ENCODE measurements around the gene RTN4RL1. TPM values are rescaled to one million over a fixed set of nuclear protein-coding genes. Genes with fewer than 3 reads are reported as not detected.

Gene RTN4RL1
- total RNA-seq, 1 donor from 2014 or later = 12.4 TPM

DNA sequence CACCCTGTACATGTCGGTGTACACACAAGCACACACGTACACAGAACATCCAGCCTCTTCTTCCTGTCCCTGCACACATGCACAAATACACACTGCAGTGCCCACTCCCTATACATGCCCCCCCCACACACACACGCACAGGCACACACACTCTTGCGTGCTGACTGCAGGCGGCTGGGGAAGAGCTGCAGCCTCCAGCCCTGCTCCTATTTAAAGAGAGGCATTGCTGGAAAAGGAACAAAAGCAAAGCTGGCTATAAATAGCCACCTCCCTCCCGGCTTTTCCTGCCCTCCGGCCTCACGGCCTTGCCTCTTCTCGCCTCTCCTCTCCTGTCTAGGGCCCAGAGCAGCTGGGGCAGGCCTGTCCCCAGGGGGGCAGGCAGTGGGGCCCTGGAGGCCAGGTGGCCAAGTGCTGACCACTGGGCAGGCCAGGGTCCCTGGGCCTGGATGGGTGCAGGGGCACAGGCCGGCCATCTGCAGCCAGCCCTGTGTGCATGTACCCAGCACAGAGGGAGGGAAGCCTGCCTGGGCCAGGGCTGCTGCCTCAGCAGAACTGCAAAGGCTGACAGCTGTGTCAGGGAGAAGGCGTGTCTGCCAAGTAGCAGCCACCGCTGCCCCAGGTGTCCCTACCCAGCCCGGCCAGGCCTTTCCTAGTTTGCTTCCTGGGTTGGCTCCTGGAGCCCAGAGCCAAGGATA is 25.4 kb downstream of the RTN4RL1 start:
- H3K9me3 Mint-ChIP-seq (ENCODE audit: low read depth) = no peaks in the 10 kb centered on the region
- no peaks in the 10 kb centered on the region for H3K27me3 Mint-ChIP-seq
- peak overlapping the region; percentile 68 for H3K4me3 Mint-ChIP-seq (ENCODE audit: low read depth)
- DNase-seq (ENCODE audit: low spot score, unreplicated experiment) = no peak
- TF ChIP-seq, protein P1, sequence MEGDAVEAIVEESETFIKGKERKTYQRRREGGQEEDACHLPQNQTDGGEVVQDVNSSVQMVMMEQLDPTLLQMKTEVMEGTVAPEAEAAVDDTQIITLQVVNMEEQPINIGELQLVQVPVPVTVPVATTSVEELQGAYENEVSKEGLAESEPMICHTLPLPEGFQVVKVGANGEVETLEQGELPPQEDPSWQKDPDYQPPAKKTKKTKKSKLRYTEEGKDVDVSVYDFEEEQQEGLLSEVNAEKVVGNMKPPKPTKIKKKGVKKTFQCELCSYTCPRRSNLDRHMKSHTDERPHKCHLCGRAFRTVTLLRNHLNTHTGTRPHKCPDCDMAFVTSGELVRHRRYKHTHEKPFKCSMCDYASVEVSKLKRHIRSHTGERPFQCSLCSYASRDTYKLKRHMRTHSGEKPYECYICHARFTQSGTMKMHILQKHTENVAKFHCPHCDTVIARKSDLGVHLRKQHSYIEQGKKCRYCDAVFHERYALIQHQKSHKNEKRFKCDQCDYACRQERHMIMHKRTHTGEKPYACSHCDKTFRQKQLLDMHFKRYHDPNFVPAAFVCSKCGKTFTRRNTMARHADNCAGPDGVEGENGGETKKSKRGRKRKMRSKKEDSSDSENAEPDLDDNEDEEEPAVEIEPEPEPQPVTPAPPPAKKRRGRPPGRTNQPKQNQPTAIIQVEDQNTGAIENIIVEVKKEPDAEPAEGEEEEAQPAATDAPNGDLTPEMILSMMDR (IDR thresholded peaks at IDR 0.05; ENCODE audit: unreplicated experiment) = no peak
- peaks cover 1% of the 10 kb centered on the region for H3K36me3 Mint-ChIP-seq (ENCODE audit: insufficient read depth)
- H3K4me1 Mint-ChIP-seq (ENCODE audit: low read depth) = peaks cover 49% of the 10 kb centered on the region
- peak overlapping the region; percentile 78 for H3K27ac Mint-ChIP-seq

DNA sequence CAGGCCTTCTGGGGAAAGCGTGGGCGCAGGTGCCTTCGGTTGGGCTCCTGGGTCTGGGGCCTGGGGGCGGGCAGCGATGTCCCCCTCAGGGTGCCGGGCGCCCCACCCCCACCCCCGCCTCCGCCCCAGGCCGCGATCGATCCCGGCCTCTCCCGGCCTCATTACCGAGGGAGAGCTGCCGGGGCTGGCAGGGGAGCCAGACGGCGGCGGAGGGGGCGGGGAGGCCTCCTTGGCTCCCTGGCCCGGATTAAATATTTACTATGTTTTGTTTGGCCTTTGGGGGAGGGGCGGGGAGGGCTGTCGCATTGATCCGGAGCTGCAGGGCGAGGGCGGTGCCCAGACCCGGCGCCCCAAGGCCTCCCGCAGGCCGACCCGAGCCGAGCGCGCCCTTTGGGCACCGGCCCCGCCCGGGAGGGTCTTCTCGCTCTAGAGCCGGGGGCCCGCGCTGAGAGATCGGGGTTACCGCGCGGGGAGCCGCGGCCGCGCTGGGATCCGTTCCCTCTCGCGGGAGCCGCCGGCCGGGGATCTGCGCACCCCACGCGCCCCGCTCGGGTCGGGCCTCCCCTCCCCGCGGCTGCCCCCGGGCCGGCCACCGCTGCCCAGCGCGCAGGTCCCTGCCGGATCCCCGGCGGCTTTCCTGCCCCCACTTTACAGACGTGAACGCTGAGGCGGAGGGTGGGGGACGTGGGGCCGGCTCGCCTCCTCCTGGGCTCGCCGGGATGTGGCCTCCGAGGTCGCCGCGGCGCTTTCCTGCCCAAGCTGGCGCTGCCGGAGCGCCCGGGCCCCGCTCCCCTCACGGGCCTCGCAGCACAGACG is 27.0 kb downstream of the RTN4RL1 start:
- H3K4me3 Mint-ChIP-seq (ENCODE audit: low read depth) = no peak overlapping the region
- H3K36me3 Mint-ChIP-seq (ENCODE audit: insufficient read depth) = no peaks in the 10 kb centered on the region
- H3K27ac Mint-ChIP-seq = no peak overlapping the region
- peak; percentile 92 for DNase-seq (ENCODE audit: low spot score, unreplicated experiment)
- no peaks in the 10 kb centered on the region for H3K27me3 Mint-ChIP-seq
- TF ChIP-seq, protein P1 (IDR thresholded peaks at IDR 0.05; ENCODE audit: unreplicated experiment) = no peak
- H3K4me1 Mint-ChIP-seq (ENCODE audit: low read depth) = peaks cover 52% of the 10 kb centered on the region
- no peaks in the 10 kb centered on the region for H3K9me3 Mint-ChIP-seq (ENCODE audit: low read depth)

DNA sequence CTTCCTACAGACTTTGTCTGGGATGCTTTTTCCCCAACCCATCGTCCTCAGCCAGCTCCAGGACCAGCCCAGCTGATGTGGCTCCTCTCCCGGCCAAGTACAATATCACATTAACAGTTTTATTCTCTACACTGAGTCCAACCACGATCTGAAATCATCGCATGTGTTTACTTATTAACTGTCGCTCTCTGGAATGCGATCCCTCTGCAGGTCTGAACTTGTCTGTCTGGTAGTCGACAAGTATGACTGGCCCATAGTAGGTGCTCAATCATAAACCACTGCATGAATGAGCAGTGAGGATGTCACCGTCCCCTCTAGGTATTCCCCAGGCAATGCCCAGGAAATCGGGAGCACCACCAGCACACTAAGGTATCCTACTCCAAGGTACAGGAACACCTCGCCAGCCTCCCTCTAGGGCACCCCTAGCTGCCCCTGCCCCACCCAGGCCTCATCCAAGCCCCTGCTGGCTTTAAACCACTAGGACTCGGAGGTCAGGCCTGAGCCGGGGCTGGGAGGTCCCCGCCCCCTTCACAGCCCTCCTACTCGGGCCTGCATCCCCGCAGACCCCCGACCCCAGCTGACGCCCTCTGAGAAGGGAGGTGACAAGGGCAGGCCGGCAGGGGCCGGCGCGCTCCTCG is 27.7 kb downstream of the RTN4RL1 start:
- Mint-ChIP-seq H3K36me3 (ENCODE audit: insufficient read depth) (no peaks in the 10 kb centered on the region), H3K27me3 (no peaks in the 10 kb centered on the region), H3K4me1 (ENCODE audit: low read depth) (peaks cover 47% of the 10 kb centered on the region), H3K9me3 (ENCODE audit: low read depth) (no peaks in the 10 kb centered on the region), H3K4me3 (ENCODE audit: low read depth) (peak overlapping the region; percentile 40), H3K27ac (peak overlapping the region; percentile 95)
- TF ChIP-seq, protein P1 (IDR thresholded peaks at IDR 0.05; ENCODE audit: unreplicated experiment) = peak; percentile 12
- DNase-seq (ENCODE audit: low spot score, unreplicated experiment) = no peak

DNA sequence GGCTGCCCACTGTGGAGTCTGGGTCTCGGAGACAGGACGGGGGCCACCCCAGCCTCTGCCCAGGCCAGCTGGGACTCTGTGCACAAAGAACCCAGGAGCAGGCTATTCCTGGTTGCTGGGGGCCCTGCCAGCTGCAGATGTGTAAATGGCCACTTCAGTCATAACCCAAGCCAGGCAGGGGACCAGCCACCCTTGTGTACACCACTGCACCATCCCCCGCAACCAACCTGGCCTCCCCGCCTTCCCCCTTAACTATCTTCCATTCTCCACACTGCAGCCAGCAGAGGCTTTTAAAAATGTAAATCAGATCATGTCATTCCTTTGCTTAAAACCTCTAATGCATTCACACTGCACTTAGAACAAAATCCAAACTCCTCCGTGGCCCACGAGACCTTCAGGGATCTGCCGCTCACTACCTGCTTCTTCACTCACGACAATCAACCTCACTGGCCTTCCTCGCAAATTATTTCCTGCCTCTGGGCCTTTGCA is 28.3 kb downstream of the RTN4RL1 start:
- Mint-ChIP-seq H3K4me3 (ENCODE audit: low read depth) (peak overlapping the region; percentile 40), H3K4me1 (ENCODE audit: low read depth) (peaks cover 47% of the 10 kb centered on the region), H3K9me3 (ENCODE audit: low read depth) (no peaks in the 10 kb centered on the region), H3K27ac (peak overlapping the region; percentile 95), H3K36me3 (ENCODE audit: insufficient read depth) (no peaks in the 10 kb centered on the region), H3K27me3 (no peaks in the 10 kb centered on the region)
- TF ChIP-seq, protein P1 (IDR thresholded peaks at IDR 0.05; ENCODE audit: unreplicated experiment) = no peak
- DNase-seq (ENCODE audit: low spot score, unreplicated experiment) = no peak
